Measurements from ENCODE around the gene BTC. TPM values are rescaled to one million over a fixed set of nuclear protein-coding genes. Genes with fewer than 3 reads are reported as not detected.

The BTC gene
- total RNA-seq (2022; extraction: Qiagen RNA extraction) = 0.90 to 1.5 TPM (median 0.92 TPM) in 5 replicates

GRCh38 chr4:74794382-74795010, at the start of gene BTC:
BTC (minus strand) TSS chr4:74794523; CDS start chr4:74794325, 198 bp downstream.

Other genes with a start within 250 kb of the BTC start
- 0.50 to 0.76 TPM (median 0.56 TPM) in 5 replicates for gene PARM1, start 138.6 kb upstream of the BTC start, total RNA-seq (2022; extraction: Qiagen RNA extraction)